Vagina (tissue), 2 donors: ENCODE data around the gene RRP36.

Experiments
- POLR2A ChIP-seq, 2 donors: fragments of 450-650 bp; IDR thresholded peaks; one replicate each; pipeline ENCODE4 v1.6.1; 2017; ENCODE audit warnings: antibody characterized with exemption in 2 of 2, mild to moderate bottlenecking in 2 of 2, moderate library complexity in 2 of 2
- POLR2AphosphoS5 ChIP-seq, 2 donors: sonication (generic); formaldehyde crosslinking; IDR thresholded peaks; one replicate each; pipeline ENCODE4 v1.9.0; 2017; ENCODE audit warnings: antibody characterized with exemption in 2 of 2, mild to moderate bottlenecking in 2 of 2, low read depth in 1 of 2; ENCODE audit not compliant: insufficient read depth in 1 of 2

GRCh38 chr6:43078691-43079090 is 57.3 kb downstream of the RRP36 start:
- TF ChIP-seq POLR2A (IDR thresholded peaks at IDR 0.05): no peak
- no peak for TF ChIP-seq POLR2AphosphoS5 (IDR thresholded peaks at IDR 0.05; ENCODE audit: insufficient read depth in 1 of 2, low read depth in 1 of 2)
